CD4-positive, alpha-beta T cell (primary cell): ENCODE measurements around the gene FKBP1A. TPM values are rescaled to one million over a fixed set of nuclear protein-coding genes. Genes with fewer than 3 reads are reported as not detected.

Source experiments
- ATAC-seq: fragments of 200-7000 bp; cut with Tn5 transposase; one replicate; pipeline ENCODE4 v1.10.0; 2022; ENCODE audit warnings: mild to moderate bottlenecking; ENCODE audit not compliant: poor library complexity
- CTCF ChIA-PET: fragments of 350-600 bp; sonication (Branson Sonifier 250); formaldehyde crosslinking; loops from one replicate; lab custom pipeline; 2021; ENCODE audit warnings: antibody characterized with exemption, inconsistent platforms; lab: Charles Lee
- POLR2A ChIA-PET: fragments of 350-600 bp; sonication (Branson Sonifier 250); formaldehyde crosslinking; loops from one replicate; lab custom pipeline; 2021; ENCODE audit warnings: antibody characterized with exemption, inconsistent platforms; lab: Charles Lee
- DNase-seq, 14 experiments: peaks; one replicate each; pipeline ENCODE4 v3.0.0-alpha.2; 2013 to 2020; ENCODE audit warnings: mixed read lengths in 2 of 14
- H3K27ac ChIP-seq, 2 donors: one replicate each; pipeline versions ENCODE4 v1.5.1 to v1.7.0; 2013; ENCODE audit warnings: low read length in 2 of 2, low read depth in 1 of 2, mild to moderate bottlenecking in 1 of 2
- H3K27me3 ChIP-seq, 2 experiments: 1 replicate in 1 of 2; 2 replicates in 1 of 2; pipeline versions ENCODE4 v1.6.1 to v1.7.0; 2013; ENCODE audit warnings: low read length in 2 of 2, control low read depth in 1 of 2, mild to moderate bottlenecking in 1 of 2, moderate library complexity in 1 of 2; ENCODE audit not compliant: insufficient read depth in 2 of 2, control insufficient read depth in 1 of 2
- H3K36me3 ChIP-seq: one replicate; pipeline ENCODE4 v1.6.1; 2013; ENCODE audit warnings: low read length, control low read depth; ENCODE audit not compliant: insufficient read depth
- H3K4me1 ChIP-seq: one replicate; pipeline ENCODE4 v1.6.1; 2013; ENCODE audit warnings: low read length, control low read depth; ENCODE audit not compliant: insufficient read depth
- H3K4me3 ChIP-seq: one replicate; pipeline ENCODE4 v1.5.1; 2013; ENCODE audit warnings: mild to moderate bottlenecking, low read length, moderate library complexity
- H3K9me3 ChIP-seq, 2 experiments: 1 replicate in 1 of 2; 2 replicates in 1 of 2; pipeline versions ENCODE4 v1.6.1 to v1.7.0; 2013; ENCODE audit warnings: low read length in 2 of 2, mild to moderate bottlenecking in 2 of 2, control low read depth in 1 of 2, moderate library complexity in 1 of 2; ENCODE audit not compliant: control insufficient read depth in 1 of 2, insufficient read depth in 1 of 2
- H3K27ac Mint-ChIP-seq: one replicate; pipeline ENCODE4 v1.8.0; 2020; ENCODE audit warnings: mixed read lengths
- H3K27me3 Mint-ChIP-seq: one replicate; pipeline ENCODE4 v1.8.0; 2021; ENCODE audit warnings: mixed read lengths
- H3K36me3 Mint-ChIP-seq: one replicate; pipeline ENCODE4 v1.8.0; 2021; ENCODE audit warnings: low read depth, mixed read lengths
- H3K4me1 Mint-ChIP-seq: one replicate; pipeline ENCODE4 v1.8.0; 2021; ENCODE audit warnings: low read depth, mixed read lengths
- H3K4me3 Mint-ChIP-seq: one replicate; pipeline ENCODE4 v1.8.0; 2020; ENCODE audit warnings: mild to moderate bottlenecking, mixed read lengths
- H3K9me3 Mint-ChIP-seq: one replicate; pipeline ENCODE4 v1.8.0; 2020; ENCODE audit warnings: mixed read lengths
- intact Hi-C, 2 experiments: fragments of 100-400 bp; cut with DNase I in 1 of 2; cut with micrococcal nuclease in 1 of 2; formaldehyde crosslinking; loops; one replicate each; pipeline versions ENCODE4 v1.15.1 to v1.9.0; 2023 to 2025; cut with DNase I, micrococcal nuclease
- total RNA-seq, 174 experiments: library from RNA in 2 of 174; stranded (reverse) in 2 of 174; gene quantifications; one replicate each; pipeline ENCODE4 v1.2.3 and lab custom pipeline; 2021 to 2026
- TF ChIP-seq, protein P1 (sequence below): fragments of 200-600 bp; IDR thresholded peaks from one replicate; pipeline ENCODE4 v1.8.0; 2022; ENCODE audit warnings: antibody characterized with exemption, mild to moderate bottlenecking

FKBP1A gene
- total RNA-seq, 2 experiments from 2014 or later, result 43.3 to 45.4 TPM

DNA sequence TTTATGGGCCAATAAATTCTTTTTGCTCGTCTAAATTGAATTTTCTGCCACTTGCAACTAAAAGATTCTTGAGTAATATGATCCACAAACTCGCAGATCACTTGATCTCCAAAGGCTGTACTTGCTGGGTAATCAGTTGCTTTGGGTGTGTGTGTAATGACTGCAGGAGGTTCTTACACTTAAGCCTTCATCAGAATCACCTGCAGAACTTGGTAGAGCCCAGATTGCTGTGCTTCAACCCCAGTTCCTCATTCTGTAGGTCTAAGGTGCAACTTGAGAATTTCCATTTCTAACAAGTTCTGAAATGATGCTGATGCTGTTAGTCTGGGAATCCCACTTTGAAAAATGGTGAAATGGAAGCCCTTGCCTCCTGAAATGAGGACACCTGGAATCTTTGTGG, 12.9 kb upstream of the FKBP1A start:
- Mint-ChIP-seq H3K36me3 (no peaks in the 10 kb centered on the region), H3K4me3 (no peak overlapping the region), H3K27me3 (no peaks in the 10 kb centered on the region), H3K27ac (no peak overlapping the region), H3K4me1 (peaks cover 10% of the 10 kb centered on the region), H3K9me3 (peaks cover 4% of the 10 kb centered on the region)
- no peak for ATAC-seq
- CTCF ChIA-PET, result no interaction called here
- no peak overlapping the region for H3K27ac ChIP-seq
- intact Hi-C loops, result no loop called here
- H3K4me1 ChIP-seq, result peaks cover 9% of the 10 kb centered on the region
- DNase-seq, result no peak
- H3K27me3 ChIP-seq, result peaks cover 0 to 3% of the 10 kb centered on the region in 2 experiments
- TF ChIP-seq, protein P1, sequence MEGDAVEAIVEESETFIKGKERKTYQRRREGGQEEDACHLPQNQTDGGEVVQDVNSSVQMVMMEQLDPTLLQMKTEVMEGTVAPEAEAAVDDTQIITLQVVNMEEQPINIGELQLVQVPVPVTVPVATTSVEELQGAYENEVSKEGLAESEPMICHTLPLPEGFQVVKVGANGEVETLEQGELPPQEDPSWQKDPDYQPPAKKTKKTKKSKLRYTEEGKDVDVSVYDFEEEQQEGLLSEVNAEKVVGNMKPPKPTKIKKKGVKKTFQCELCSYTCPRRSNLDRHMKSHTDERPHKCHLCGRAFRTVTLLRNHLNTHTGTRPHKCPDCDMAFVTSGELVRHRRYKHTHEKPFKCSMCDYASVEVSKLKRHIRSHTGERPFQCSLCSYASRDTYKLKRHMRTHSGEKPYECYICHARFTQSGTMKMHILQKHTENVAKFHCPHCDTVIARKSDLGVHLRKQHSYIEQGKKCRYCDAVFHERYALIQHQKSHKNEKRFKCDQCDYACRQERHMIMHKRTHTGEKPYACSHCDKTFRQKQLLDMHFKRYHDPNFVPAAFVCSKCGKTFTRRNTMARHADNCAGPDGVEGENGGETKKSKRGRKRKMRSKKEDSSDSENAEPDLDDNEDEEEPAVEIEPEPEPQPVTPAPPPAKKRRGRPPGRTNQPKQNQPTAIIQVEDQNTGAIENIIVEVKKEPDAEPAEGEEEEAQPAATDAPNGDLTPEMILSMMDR, result no peak
- POLR2A ChIA-PET, result no interaction called here
- peaks cover 0 to 3% of the 10 kb centered on the region in 2 experiments for H3K9me3 ChIP-seq
- no peaks in the 10 kb centered on the region for H3K36me3 ChIP-seq
- no peak overlapping the region for H3K4me3 ChIP-seq

DNA sequence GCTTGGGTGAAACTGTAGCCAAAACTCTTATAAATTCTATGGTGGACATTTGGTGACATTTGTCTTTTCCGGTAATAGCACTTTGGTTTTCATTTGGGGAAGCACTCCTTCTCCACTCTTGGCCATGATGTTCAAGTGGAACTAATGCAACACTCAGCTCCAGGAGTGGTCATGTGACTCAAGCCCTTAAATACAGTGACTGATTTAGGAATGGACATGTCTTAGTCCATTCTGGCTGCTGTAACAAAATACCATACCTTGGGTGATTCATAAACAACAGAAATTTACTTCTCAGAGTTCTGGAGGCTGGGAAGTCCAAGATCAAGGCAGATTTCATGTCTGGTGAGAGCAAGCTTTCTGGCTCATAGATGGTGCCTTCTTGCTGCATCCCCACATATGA, 10.8 kb upstream of the FKBP1A start:
- Mint-ChIP-seq H3K36me3 (no peaks in the 10 kb centered on the region), H3K9me3 (peaks cover 4% of the 10 kb centered on the region), H3K27me3 (no peaks in the 10 kb centered on the region), H3K4me1 (peaks cover 10% of the 10 kb centered on the region), H3K4me3 (no peak overlapping the region), H3K27ac (no peak overlapping the region)
- Histone ChIP-seq H3K9me3 (peaks cover 0 to 3% of the 10 kb centered on the region in 2 experiments), H3K27ac (no peak overlapping the region), H3K27me3 (no peaks in the 10 kb centered on the region), H3K4me3 (no peak overlapping the region), H3K36me3 (no peaks in the 10 kb centered on the region), H3K4me1 (peaks cover 9% of the 10 kb centered on the region)
- ChIA-PET POLR2A (no interaction called here), CTCF (no interaction called here)
- no peak for DNase-seq
- no peak for ATAC-seq
- intact Hi-C loops, result no loop called here
- TF ChIP-seq, protein P1, result no peak

DNA sequence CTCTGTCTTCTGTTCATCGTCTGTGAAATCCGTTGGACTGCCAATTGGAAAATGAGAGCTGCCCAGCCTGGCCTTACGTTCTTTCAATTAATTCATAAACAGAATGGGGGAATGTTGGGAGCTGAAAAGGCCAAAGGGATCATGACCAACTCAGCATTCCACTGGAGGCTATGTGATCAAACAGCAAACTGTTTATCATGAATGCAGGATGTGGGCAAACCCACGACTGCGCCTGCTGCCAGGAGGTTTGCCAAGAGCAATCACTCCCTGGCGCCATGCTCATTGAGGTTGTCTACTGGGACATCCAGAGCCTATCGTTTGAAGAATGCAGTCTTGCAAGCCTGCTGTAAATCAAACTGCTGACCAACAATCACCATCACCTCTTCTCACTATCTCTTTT, 9.3 kb upstream of the FKBP1A start:
- ChIA-PET POLR2A (no interaction called here), CTCF (no interaction called here)
- Mint-ChIP-seq H3K9me3 (peaks cover 4% of the 10 kb centered on the region), H3K4me3 (no peak overlapping the region), H3K27ac (no peak overlapping the region), H3K36me3 (no peaks in the 10 kb centered on the region), H3K4me1 (peaks cover 11% of the 10 kb centered on the region), H3K27me3 (no peaks in the 10 kb centered on the region)
- no peaks in the 10 kb centered on the region for H3K27me3 ChIP-seq
- no peaks in the 10 kb centered on the region for H3K36me3 ChIP-seq
- TF ChIP-seq, protein P1, result no peak
- H3K27ac ChIP-seq, result no peak overlapping the region
- ATAC-seq (no peak), DNase-seq (peak in 1 of 14 experiments; percentile 41)
- intact Hi-C loops, result no loop called here
- H3K9me3 ChIP-seq, result peaks cover 0 to 3% of the 10 kb centered on the region in 2 experiments
- H3K4me3 ChIP-seq, result no peak overlapping the region
- peaks cover 11% of the 10 kb centered on the region for H3K4me1 ChIP-seq
